Endothelial cell of umbilical vein (primary cell): ENCODE results near the gene GIPC3. TPM values are rescaled to one million over a fixed set of nuclear protein-coding genes. Genes with fewer than 3 reads are reported as not detected.

Experiments
- BruUV-seq: library from RNA; stranded (reverse); fragments of 400-500 nt; replicated peaks from 2 replicates; lab custom pipeline; 2021; lab: Mats Ljungman, UMichigan
- CTCF ChIA-PET: fragments of 300-600, 350-600 bp; sonication (Branson Sonifier 250); formaldehyde crosslinking; loops from one replicate; lab custom pipeline; 2021; ENCODE audit warnings: antibody characterized with exemption, inconsistent platforms; lab: Charles Lee
- POLR2A ChIA-PET: fragments of 300-600, 350-600 bp; sonication (Branson Sonifier 250); formaldehyde crosslinking; loops from one replicate; lab custom pipeline; 2021; ENCODE audit warnings: antibody characterized with exemption, inconsistent platforms; lab: Charles Lee
- DNase-seq: peaks from one replicate; pipeline ENCODE4 v3.0.0-alpha.2; 2011; ENCODE audit warnings: low read depth, low spot score
- FAIRE-seq: peaks from 2 replicates; lab custom pipeline; 2011; peaks lifted over from hg19 to GRCh38; lab: Jason Lieb, UNC
- H2AFZ ChIP-seq: 2 replicates; pipeline ENCODE4 v1.6.0; 2012; ENCODE audit warnings: low read depth, low read length, control low read depth, inconsistent platforms
- H3K27ac ChIP-seq: 2 replicates; pipeline ENCODE4 v1.5.1; 2011; ENCODE audit warnings: low read depth, mild to moderate bottlenecking, control low read depth, low read length, moderate library complexity; ENCODE audit not compliant: insufficient read depth
- H3K27me3 ChIP-seq, 2 experiments: 2 replicates each; pipeline versions ENCODE4 v1.6.0 to v1.6.1; 2011; ENCODE audit warnings: low read length in 2 of 2, mixed read lengths in 1 of 2; ENCODE audit not compliant: control insufficient read depth in 2 of 2, insufficient read depth in 2 of 2
- H3K36me3 ChIP-seq, 2 experiments: 2 replicates in 1 of 2; 3 replicates in 1 of 2; pipeline ENCODE4 v1.5.1; 2011; ENCODE audit warnings: low read length in 2 of 2, mild to moderate bottlenecking in 1 of 2, moderate library complexity in 1 of 2; ENCODE audit not compliant: control insufficient read depth in 2 of 2, insufficient read depth in 2 of 2; ENCODE audit errors: extremely low read depth in 1 of 2
- H3K4me1 ChIP-seq: 3 replicates; pipeline ENCODE4 v1.5.1; 2011; ENCODE audit warnings: mild to moderate bottlenecking, low read length; ENCODE audit not compliant: control insufficient read depth, insufficient read depth; ENCODE audit errors: extremely low read depth
- H3K4me2 ChIP-seq: 2 replicates; pipeline ENCODE4 v1.6.1; 2011; ENCODE audit warnings: low read length, control low read depth, mixed read lengths; ENCODE audit not compliant: insufficient read depth
- H3K4me3 ChIP-seq, 3 experiments: fragments of 200-600 bp in 1 of 3; sonication (generic), shearing (Covaris generic) in 1 of 3; replicated peaks in 1 of 3; 2 replicates each; pipeline ENCODE4 v1.5.1; 2011 to 2016; ENCODE audit warnings: control low read depth in 3 of 3, low read length in 3 of 3, mild to moderate bottlenecking in 2 of 3, inconsistent platforms in 1 of 3, low read depth in 1 of 3, moderate library complexity in 1 of 3; ENCODE audit not compliant: insufficient read depth in 1 of 3
- H3K79me2 ChIP-seq: 2 replicates; pipeline ENCODE4 v1.6.0; 2012; ENCODE audit warnings: low read length, inconsistent platforms; ENCODE audit not compliant: control insufficient read depth, insufficient read depth
- H3K9ac ChIP-seq: replicated peaks from 2 replicates; pipeline ENCODE3; 2011; ENCODE audit warnings: low read length, control low read depth; ENCODE audit not compliant: insufficient read depth; ENCODE audit errors: extremely low read depth
- H3K9me1 ChIP-seq: replicated peaks from 3 replicates; pipeline ENCODE4 v1.6.0; 2011; ENCODE audit warnings: mild to moderate bottlenecking, low read length; ENCODE audit not compliant: control insufficient read depth, insufficient read depth; ENCODE audit errors: extremely low read depth
- H3K9me3 ChIP-seq: replicated peaks from 2 replicates; pipeline ENCODE4 v1.5.1; 2012; ENCODE audit warnings: low read length, inconsistent platforms; ENCODE audit not compliant: control insufficient read depth, insufficient read depth
- H4K20me1 ChIP-seq: replicated peaks from 2 replicates; pipeline ENCODE3; 2011; ENCODE audit warnings: mild to moderate bottlenecking, low read length; ENCODE audit not compliant: control insufficient read depth, insufficient read depth; ENCODE audit errors: extremely low read depth
- EZH2 ChIP-seq: IDR thresholded peaks from 2 replicates; pipeline ENCODE4 v1.6.1; 2012; ENCODE audit warnings: borderline replicate concordance, low read depth, mild to moderate bottlenecking, moderate library complexity, low read length, inconsistent platforms; ENCODE audit not compliant: severe bottlenecking
- FOS ChIP-seq: IDR thresholded peaks from 2 replicates; pipeline ENCODE4 v1.6.1; 2011; ENCODE audit warnings: mild to moderate bottlenecking, low read length, moderate library complexity, borderline replicate concordance; ENCODE audit not compliant: insufficient read depth
- GATA2 ChIP-seq: IDR thresholded peaks from 2 replicates; pipeline ENCODE4 v1.7.0; 2011; ENCODE audit warnings: low read depth, mild to moderate bottlenecking, moderate library complexity, mixed read lengths, low read length; ENCODE audit not compliant: insufficient read length, insufficient read depth
- JUN ChIP-seq: IDR thresholded peaks from 2 replicates; pipeline ENCODE4 v1.6.1; 2011; ENCODE audit warnings: borderline replicate concordance, low read depth; ENCODE audit not compliant: insufficient read length, insufficient read depth
- MYC ChIP-seq: IDR thresholded peaks from one replicate; pipeline ENCODE4 v1.6.1; 2011; ENCODE audit warnings: mild to moderate bottlenecking, low read depth, low read length
- POLR2A ChIP-seq: IDR thresholded peaks from 2 replicates; pipeline ENCODE4 v1.6.1; 2012; ENCODE audit warnings: low read depth, mild to moderate bottlenecking, control low read depth, low read length
- POLR2AphosphoS5 ChIP-seq: IDR thresholded peaks from 2 replicates; pipeline ENCODE4 v1.6.1; 2012; ENCODE audit warnings: low read depth, mild to moderate bottlenecking, control low read depth, low read length, moderate library complexity; ENCODE audit not compliant: insufficient read depth
- dilution Hi-C: fragments of 300-500 bp; cut with MboI; formaldehyde crosslinking; loops from one replicate; pipeline ENCODE4 v1.15.0; 2019; ENCODE audit warnings: low sequenced_read_pairs; ENCODE audit not compliant: extremely low pct_ligation_motif_present
- intact Hi-C: fragments of 100-400 bp; cut with micrococcal nuclease; formaldehyde crosslinking; loops from one replicate; pipeline ENCODE4 v1.10.0; 2022
- polyA plus RNA-seq, 4 experiments: library from polyadenylated mRNA; depleted of rRNA in 3 of 4; stranded (reverse) in 3 of 4; unstranded in 1 of 4; fragments of >200 nt; gene quantifications; 2 replicates each; pipeline versions ENCODE4 v1.2.1 to v1.2.3, GENCODE V29; 2011 to 2012; ENCODE audit warnings: missing spikeins in 1 of 4
- total RNA-seq: library from RNA; stranded (reverse); gene quantifications from 2 replicates; pipeline ENCODE4 v1.2.3, GENCODE V29; 2021
- TF ChIP-seq, protein P1 (sequence below): IDR thresholded peaks from 2 replicates; pipeline ENCODE4 v1.6.1; 2011; ENCODE audit not compliant: insufficient read depth, insufficient read length
- TF ChIP-seq, protein P2 (sequence below), 2 donors: IDR thresholded peaks; 1 replicate in 1 of 2; 2 replicates in 1 of 2; pipeline ENCODE4 v1.5.1; 2011; ENCODE audit warnings: low read length in 2 of 2, mild to moderate bottlenecking in 2 of 2, moderate library complexity in 2 of 2, control low read depth in 1 of 2, inconsistent platforms in 1 of 2, low read depth in 1 of 2; ENCODE audit not compliant: insufficient read depth in 1 of 2; ENCODE audit errors: extremely low read depth in 1 of 2

Gene GIPC3
- total and polyA plus RNA-seq, 2 donors (not counting 3 experiments of a cell fraction or from before 2014, with no cell fraction given), result 2.2 to 6.6 TPM

DNA sequence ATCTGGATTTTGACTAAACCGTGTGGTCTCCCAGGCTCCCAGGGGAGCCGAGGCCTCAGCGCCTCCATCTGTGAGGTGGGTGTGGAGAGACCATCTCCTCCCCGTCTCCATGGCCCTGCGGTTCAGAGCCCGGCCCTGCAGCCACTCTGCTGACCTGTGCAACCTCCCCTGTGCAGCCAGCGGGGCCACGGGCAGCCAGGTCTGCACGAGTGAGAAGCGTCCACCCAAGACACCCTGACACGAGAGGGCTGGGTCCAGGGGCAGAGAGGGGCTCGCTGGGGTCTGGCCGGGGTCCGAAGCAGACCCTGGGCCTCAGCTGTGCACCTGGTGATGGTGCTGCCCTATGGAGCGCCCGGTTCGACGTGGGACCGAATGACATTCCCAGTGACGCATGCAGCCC lies 51.7 kb downstream of the GIPC3 start:
- intact Hi-C loops (no loop called here), dilution Hi-C loops (no loop called here)
- H3K4me1 ChIP-seq, result no peaks in the 10 kb centered on the region
- no peak for FAIRE-seq
- H3K4me3 ChIP-seq, result no peak overlapping the region
- H2AFZ ChIP-seq, result no peak overlapping the region
- no peaks in the 10 kb centered on the region for H3K79me2 ChIP-seq
- BruUV-seq, result no TSS peak
- ChIA-PET POLR2A (no interaction called here), CTCF (no interaction called here)
- no peaks in the 10 kb centered on the region for H4K20me1 ChIP-seq
- no peaks in the 10 kb centered on the region for H3K27me3 ChIP-seq
- no peaks in the 10 kb centered on the region for H3K9me3 ChIP-seq
- DNase-seq, result no peak
- no peaks in the 10 kb centered on the region for H3K9me1 ChIP-seq
- no peak overlapping the region for H3K9ac ChIP-seq
- peaks cover 8 to 39% of the 10 kb centered on the region in 2 experiments for H3K36me3 ChIP-seq
- no peak overlapping the region for H3K27ac ChIP-seq
- H3K4me2 ChIP-seq, result no peak overlapping the region
- TF ChIP-seq, protein P1, sequence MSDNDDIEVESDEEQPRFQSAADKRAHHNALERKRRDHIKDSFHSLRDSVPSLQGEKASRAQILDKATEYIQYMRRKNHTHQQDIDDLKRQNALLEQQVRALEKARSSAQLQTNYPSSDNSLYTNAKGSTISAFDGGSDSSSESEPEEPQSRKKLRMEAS, result no peak
- TF ChIP-seq JUN (no peak), EZH2 (no peak), MYC (no peak), POLR2AphosphoS5 (no peak), FOS (no peak), POLR2A (no peak), GATA2 (no peak)
- TF ChIP-seq, protein P2, sequence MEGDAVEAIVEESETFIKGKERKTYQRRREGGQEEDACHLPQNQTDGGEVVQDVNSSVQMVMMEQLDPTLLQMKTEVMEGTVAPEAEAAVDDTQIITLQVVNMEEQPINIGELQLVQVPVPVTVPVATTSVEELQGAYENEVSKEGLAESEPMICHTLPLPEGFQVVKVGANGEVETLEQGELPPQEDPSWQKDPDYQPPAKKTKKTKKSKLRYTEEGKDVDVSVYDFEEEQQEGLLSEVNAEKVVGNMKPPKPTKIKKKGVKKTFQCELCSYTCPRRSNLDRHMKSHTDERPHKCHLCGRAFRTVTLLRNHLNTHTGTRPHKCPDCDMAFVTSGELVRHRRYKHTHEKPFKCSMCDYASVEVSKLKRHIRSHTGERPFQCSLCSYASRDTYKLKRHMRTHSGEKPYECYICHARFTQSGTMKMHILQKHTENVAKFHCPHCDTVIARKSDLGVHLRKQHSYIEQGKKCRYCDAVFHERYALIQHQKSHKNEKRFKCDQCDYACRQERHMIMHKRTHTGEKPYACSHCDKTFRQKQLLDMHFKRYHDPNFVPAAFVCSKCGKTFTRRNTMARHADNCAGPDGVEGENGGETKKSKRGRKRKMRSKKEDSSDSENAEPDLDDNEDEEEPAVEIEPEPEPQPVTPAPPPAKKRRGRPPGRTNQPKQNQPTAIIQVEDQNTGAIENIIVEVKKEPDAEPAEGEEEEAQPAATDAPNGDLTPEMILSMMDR (IDR thresholded peaks at IDR 0.05; ENCODE audit: extremely low read depth in 1 of 2, insufficient read depth in 1 of 2, low read depth in 1 of 2, low read length in 2 of 2), result no peak
